Measurements from ENCODE around the gene PET100.
A peak's percentile ranks its signal among the peaks of the same experiment; 100 is the strongest.
"Not testable (repeated sequence)": the region's sequence is repeated elsewhere in the genome, so short reads cannot be mapped to it uniquely, and the experiment has no call there.

The PET100 gene

GRCh38 chr19:7635670-7636069, 6.1 kb downstream of the PET100 start:
- no peak for DNase-seq

- no peak for DNase-seq
These were observed 6.7 kb downstream of the PET100 start for GRCh38 chr19:7636317-7636690.

- peak; percentile 47 to 60 for DNase-seq
These were observed 7.2 kb downstream of the PET100 start, which contains the start of gene STXBP2 for GRCh38 chr19:7636691-7637373. TSS of gene STXBP2 (plus strand) at chr19:7637110. CDS start at chr19:7637150, 40 bp downstream.

GRCh38 chr19:7637374-7638256, 8.0 kb downstream of the PET100 start:
- no peak for DNase-seq

GRCh38 chr19:7638802-7639465, 9.3 kb downstream of the PET100 start:
- DNase-seq: no peak

GRCh38 chr19:7639863-7640348, 10.3 kb downstream of the PET100 start:
- no peak for DNase-seq

- DNase-seq: no peak
These were observed 11.2 kb downstream of the PET100 start for GRCh38 chr19:7640803-7641202.

- DNase-seq: peak in 1 of 2 experiments; percentile 9
These were observed 12.0 kb downstream of the PET100 start for GRCh38 chr19:7641290-7642276.

- DNase-seq: no peak
These were observed 12.9 kb downstream of the PET100 start for GRCh38 chr19:7642295-7643030.

GRCh38 chr19:7643031-7643415, 13.4 kb downstream of the PET100 start:
- DNase-seq: no peak

- DNase-seq: not testable (repeated sequence)
These were observed 14.3 kb downstream of the PET100 start for GRCh38 chr19:7643629-7644549.

GRCh38 chr19:7644550-7644877, 14.9 kb downstream of the PET100 start:
- DNase-seq: no peak

GRCh38 chr19:7645163-7645562, 15.6 kb downstream of the PET100 start:
- peak in 1 of 2 experiments; percentile 29 for DNase-seq

- peak in 1 of 2 experiments; percentile 27 for DNase-seq
These were observed 16.2 kb downstream of the PET100 start for GRCh38 chr19:7645656-7646425.

- DNase-seq: no peak
These were observed 16.8 kb downstream of the PET100 start for GRCh38 chr19:7646426-7646700.

GRCh38 chr19:7647156-7647555, 17.6 kb downstream of the PET100 start:
- no peak for DNase-seq

- no peak for DNase-seq
These were observed 18.8 kb downstream of the PET100 start for GRCh38 chr19:7648265-7649014.

GRCh38 chr19:7650148-7650547, 20.6 kb downstream of the PET100 start:
- DNase-seq: no peak

- DNase-seq: peak; percentile 87 to 90
These were observed 22.6 kb downstream of the PET100 start for GRCh38 chr19:7652061-7652641.
